Right lobe of liver (tissue), 6 donors: Measurements from ENCODE around the gene MAP4K2. TPM values are rescaled to one million over a fixed set of nuclear protein-coding genes. Genes with fewer than 3 reads are reported as not detected.

Source experiments
- ATAC-seq, 4 donors: fragments of 200-7000 bp; cut with Tn5 transposase; one replicate each; pipeline ENCODE4 v1.9.1; 2020; ENCODE audit warnings: mild to moderate bottlenecking in 4 of 4, moderate library complexity in 4 of 4
- DNase-seq, 3 donors: peaks; one replicate each; pipeline ENCODE4 v3.0.0-alpha.2; 2020
- H3K27ac ChIP-seq, 3 donors: fragments of 200-600 bp; one replicate each; pipeline ENCODE4 v1.8.0; 2022
- H3K27me3 ChIP-seq, 2 donors: fragments of 200-600 bp; one replicate each; pipeline ENCODE4 v1.8.0; 2022
- H3K36me3 ChIP-seq, 4 donors: fragments of 200-600 bp; sonication (generic) in 1 of 4; one replicate each; pipeline versions ENCODE4 v1.5.1 to v1.8.0; 2017 to 2022; ENCODE audit warnings: control low read depth in 1 of 4
- H3K4me1 ChIP-seq, 4 donors: fragments of 200-600 bp; sonication (generic) in 1 of 4; one replicate each; pipeline versions ENCODE4 v1.5.1 to v1.8.0; 2017 to 2022; ENCODE audit warnings: control low read depth in 1 of 4
- H3K4me3 ChIP-seq, 3 donors: fragments of 200-600 bp; one replicate each; pipeline ENCODE4 v1.8.0; 2022
- H3K9me3 ChIP-seq, 4 donors: fragments of 200-600 bp; sonication (generic) in 1 of 4; one replicate each; pipeline versions ENCODE4 v1.5.1 to v1.8.0; 2017 to 2022; ENCODE audit warnings: control low read depth in 1 of 4
- CTCF ChIP-seq, 4 donors: fragments of 200-600 bp in 3 of 4; fragments of 450-650 bp in 1 of 4; IDR thresholded peaks; one replicate each; pipeline versions ENCODE4 v1.5.1 to v1.8.0; 2016 to 2022; ENCODE audit warnings: antibody characterized with exemption in 4 of 4, mild to moderate bottlenecking in 2 of 4
- POLR2A ChIP-seq: fragments of 450-650 bp; IDR thresholded peaks from one replicate; pipeline ENCODE4 v1.6.1; 2017; ENCODE audit warnings: antibody characterized with exemption, mild to moderate bottlenecking
- WGBS: methylation state at CpG from one replicate; pipeline ENCODE4 v1.1.6; 2018; ENCODE audit warnings: low coverage, low lambda C conversion rate; ENCODE audit not compliant: insufficient coverage; ENCODE audit errors: missing lambda C conversion rate; 5-methylcytosine and 5-hydroxymethylcytosine counted together
- intact Hi-C, 2 donors: fragments of 100-400 bp; cut with DNase I; formaldehyde crosslinking; loops; one replicate each; pipeline versions ENCODE4 v1.11.2 to v1.14.1; 2022
- total RNA-seq, 6 experiments: library from RNA; depleted of rRNA in 2 of 6; stranded (reverse); fragments of >200 nt in 2 of 6; fragmentation: NEBNext Ultra II Directional in 3 of 6; extraction: Animal tissue kit (Norgen Biotek cat#: 25700) in 3 of 6; gene quantifications; one replicate each; pipeline versions ENCODE4 v1.1.0 to v1.2.4, GENCODE V29; 2016 to 2023
- donor health status: DM: no; HTN: yes; CAD: no.
- donor health status: DM: no; HTN: no; CAD: no.
- donor health status: DM: no; HTN: no; CAD: no.
- donor health status: DM: no; HTN: yes; CAD: no.
- donor health status: DM: no; HTN: yes; CAD: no.

The MAP4K2 gene
- total RNA-seq, 6 experiments from 2014 or later, result 3.4 to 14.7 (median 4.8) TPM

GRCh38 chr11:64794526-64794925, 8.5 kb downstream of the MAP4K2 start:
- Histone ChIP-seq H3K4me3 (no peak overlapping the region), H3K27ac (no peak overlapping the region), H3K36me3 (no peaks in the 10 kb centered on the region), H3K9me3 (no peaks in the 10 kb centered on the region), H3K4me1 (no peaks in the 10 kb centered on the region), H3K27me3 (no peaks in the 10 kb centered on the region)
- no peak for ATAC-seq
- intact Hi-C loops, result loop anchor here in 1 of 2 donors (5.0 kb wide), 1 partner anchor 43 kb away; no protein-coding TSS in a partner anchor
- TF ChIP-seq CTCF (IDR thresholded peaks at IDR 0.05) (no peak), POLR2A (no peak)
- WGBS, result 100% methylated on average over 8 of the region's 10 CpGs
- DNase-seq, result peak in 1 of 3 donors; percentile 27

GRCh38 chr11:64793271-64794160, 9.5 kb downstream of the MAP4K2 start:
- Histone ChIP-seq H3K36me3 (no peaks in the 10 kb centered on the region), H3K27ac (peak overlapping the region in 1 of 3 donors; percentile 23), H3K9me3 (no peaks in the 10 kb centered on the region), H3K4me1 (no peaks in the 10 kb centered on the region), H3K27me3 (no peaks in the 10 kb centered on the region), H3K4me3 (no peak overlapping the region)
- peak in 1 of 3 donors; percentile 39 for DNase-seq
- TF ChIP-seq CTCF (IDR thresholded peaks at IDR 0.05), result no peak
- TF ChIP-seq POLR2A, result no peak
- WGBS, result 33% methylated on average over 4 of the region's 11 CpGs
- intact Hi-C loops, result loop anchor here in 1 of 2 donors (5.0 kb wide), 1 partner anchor 44 kb away; no protein-coding TSS in a partner anchor
- peak in 2 of 4 donors; percentile 36 to 38 for ATAC-seq

GRCh38 chr11:64792482-64792881, 10.5 kb downstream of the MAP4K2 start:
- Histone ChIP-seq H3K4me3 (no peak overlapping the region), H3K27ac (no peak overlapping the region), H3K27me3 (no peaks in the 10 kb centered on the region), H3K4me1 (no peaks in the 10 kb centered on the region), H3K9me3 (no peaks in the 10 kb centered on the region), H3K36me3 (no peaks in the 10 kb centered on the region)
- TF ChIP-seq POLR2A, result no peak
- TF ChIP-seq CTCF (IDR thresholded peaks at IDR 0.05), result no peak
- DNase-seq (peak in 1 of 3 donors; percentile 16), ATAC-seq (no peak)
- 93% methylated on average over 3 of the region's 4 CpGs for WGBS
- intact Hi-C loops, result loop anchor here in 1 of 2 donors (5.0 kb wide), 1 partner anchor 45 kb away; no protein-coding TSS in a partner anchor

GRCh38 chr11:64791781-64792291, 11.2 kb downstream of the MAP4K2 start:
- ATAC-seq (no peak), DNase-seq (peak in 1 of 3 donors; percentile 51)
- Histone ChIP-seq H3K4me3 (no peak overlapping the region), H3K36me3 (no peaks in the 10 kb centered on the region), H3K27ac (no peak overlapping the region), H3K27me3 (no peaks in the 10 kb centered on the region), H3K9me3 (no peaks in the 10 kb centered on the region), H3K4me1 (no peaks in the 10 kb centered on the region)
- TF ChIP-seq POLR2A (no peak), CTCF (IDR thresholded peaks at IDR 0.05) (no peak)
- no CpG with 5 or more reads among the region's 14 CpGs for WGBS
- intact Hi-C loops, result loop anchor here in 1 of 2 donors (5.0 kb wide), 1 partner anchor 45 kb away; no protein-coding TSS in a partner anchor
